A673 (cell line): ENCODE measurements around the gene COLEC12. TPM values are rescaled to one million over a fixed set of nuclear protein-coding genes. Genes with fewer than 3 reads are reported as not detected.

Experiments used
- BruUV-seq: library from RNA; stranded (reverse); fragments of 400-500 nt; replicated peaks from 2 replicates; lab custom pipeline; 2021; lab: Mats Ljungman, UMichigan
- CTCF ChIA-PET: fragments of 300-600 bp; sonication (Branson Sonifier 250); formaldehyde crosslinking; loops from one replicate; lab custom pipeline; 2022; ENCODE audit warnings: antibody characterized with exemption; lab: Charles Lee
- POLR2A ChIA-PET: fragments of 300-600 bp; sonication (Branson Sonifier 250); formaldehyde crosslinking; loops from one replicate; lab custom pipeline; 2022; ENCODE audit warnings: antibody characterized with exemption; ENCODE audit not compliant: low non-redundant PET; lab: Charles Lee
- DNase-seq: peaks from one replicate; pipeline ENCODE4 v3.0.0-alpha.2; 2015; ENCODE audit warnings: low spot score
- H3K27ac ChIP-seq: fragments of 200-600 bp; sonication (generic); 2 replicates; pipeline ENCODE4 v1.5.1; 2016; ENCODE audit warnings: mixed run types, low read depth, mild to moderate bottlenecking, mixed read lengths, antibody characterized with exemption, low read length; ENCODE audit not compliant: poor library complexity, severe bottlenecking
- H3K27me3 ChIP-seq: fragments of 200-600 bp; sonication (generic); replicated peaks from 2 replicates; pipeline ENCODE4 v1.6.1; 2017; ENCODE audit warnings: mixed run types, low read depth, mild to moderate bottlenecking, mixed read lengths, antibody characterized with exemption, low read length; ENCODE audit not compliant: insufficient read depth, poor library complexity
- H3K36me3 ChIP-seq: fragments of 200-600 bp; sonication (generic); 2 replicates; pipeline ENCODE4 v1.6.1; 2016; ENCODE audit warnings: mixed run types, mild to moderate bottlenecking, mixed read lengths, antibody characterized with exemption, low read length; ENCODE audit not compliant: insufficient read depth, poor library complexity, severe bottlenecking
- H3K4me1 ChIP-seq: fragments of 200-600 bp; sonication (generic); 2 replicates; pipeline ENCODE4 v1.6.1; 2017; ENCODE audit warnings: mixed run types, mild to moderate bottlenecking, mixed read lengths, antibody characterized with exemption, low read length; ENCODE audit not compliant: insufficient read depth, poor library complexity, severe bottlenecking
- H3K4me3 ChIP-seq: fragments of 200-600 bp; sonication (generic); 2 replicates; pipeline ENCODE4 v1.5.1; 2016; ENCODE audit warnings: low read depth, mixed run types, mild to moderate bottlenecking, mixed read lengths, low read length; ENCODE audit not compliant: poor library complexity, severe bottlenecking
- H3K9me3 ChIP-seq: fragments of 200-600 bp; sonication (generic); 2 replicates; pipeline ENCODE4 v1.6.1; 2016; ENCODE audit warnings: mixed run types, low read depth, mild to moderate bottlenecking, mixed read lengths, antibody characterized with exemption, low read length; ENCODE audit not compliant: poor library complexity, severe bottlenecking
- CTCF ChIP-seq: fragments of 300-800, 200-600 bp; sonication (generic); conservative IDR thresholded peaks from 2 replicates; pipeline ENCODE4 v1.5.1; 2017; ENCODE audit warnings: low read depth, mild to moderate bottlenecking, antibody characterized with exemption, low read length, moderate library complexity, mixed read lengths
- EZH2 ChIP-seq: fragments of 200-600 bp; sonication (generic); IDR thresholded peaks from 2 replicates; pipeline ENCODE4 v1.6.1; 2017; ENCODE audit warnings: borderline replicate concordance, low read depth, mild to moderate bottlenecking, mixed read lengths, antibody characterized with exemption, low read length; ENCODE audit not compliant: poor library complexity, severe bottlenecking
- intact Hi-C: fragments of 100-400 bp; cut with micrococcal nuclease; formaldehyde crosslinking; loops from one replicate; pipeline ENCODE4 v1.10.0; 2022; ENCODE audit not compliant: unreplicated experiment
- total RNA-seq: library from RNA; stranded (reverse); gene quantifications from 2 replicates; pipeline ENCODE4 v1.2.3, GENCODE V29; 2021

Gene COLEC12
- total RNA-seq, 1 experiment from 2014 or later: 0.86 TPM

- H3K4me1 ChIP-seq: no peaks in the 10 kb centered on the region
- H3K36me3 ChIP-seq: no peaks in the 10 kb centered on the region
- ChIA-PET CTCF (no interaction called here), POLR2A (no interaction called here)
- intact Hi-C loops: no loop called here
- DNase-seq: no peak
- no peak overlapping the region for H3K27ac ChIP-seq
- H3K9me3 ChIP-seq: no peaks in the 10 kb centered on the region
- H3K27me3 ChIP-seq: no peaks in the 10 kb centered on the region
- BruUV-seq: no TSS peak
- no peak for TF ChIP-seq EZH2
- TF ChIP-seq CTCF: no peak
- no peak overlapping the region for H3K4me3 ChIP-seq
Measured at GRCh38 chr18:429030-429429, 71.5 kb downstream of the COLEC12 start.

- no peak overlapping the region for H3K4me3 ChIP-seq
- DNase-seq: no peak
- intact Hi-C loops: no loop called here
- CTCF ChIA-PET: no interaction called here
- H3K9me3 ChIP-seq: no peaks in the 10 kb centered on the region
- H3K27me3 ChIP-seq: no peaks in the 10 kb centered on the region
- BruUV-seq: no TSS peak
- H3K36me3 ChIP-seq: no peaks in the 10 kb centered on the region
- TF ChIP-seq EZH2 (no peak), CTCF (no peak)
- POLR2A ChIA-PET: no interaction called here
- no peak overlapping the region for H3K27ac ChIP-seq
- no peaks in the 10 kb centered on the region for H3K4me1 ChIP-seq
Measured at GRCh38 chr18:427005-427404, 73.5 kb downstream of the COLEC12 start.

- H3K4me3 ChIP-seq: no peak overlapping the region
- no peaks in the 10 kb centered on the region for H3K9me3 ChIP-seq
- ChIA-PET POLR2A (no interaction called here), CTCF (no interaction called here)
- H3K27ac ChIP-seq: no peak overlapping the region
- no peaks in the 10 kb centered on the region for H3K36me3 ChIP-seq
- DNase-seq: no peak
- H3K27me3 ChIP-seq: no peaks in the 10 kb centered on the region
- no TSS peak for BruUV-seq
- H3K4me1 ChIP-seq: no peaks in the 10 kb centered on the region
- no peak for TF ChIP-seq CTCF
- intact Hi-C loops: no loop called here
Measured at GRCh38 chr18:425106-425745, 75.3 kb downstream of the COLEC12 start.
